Measurements from ENCODE around the gene ANO2. TPM values are rescaled to one million over a fixed set of nuclear protein-coding genes. Genes with fewer than 3 reads are reported as not detected.

Gene ANO2
- total and polyA plus RNA-seq, 5 donors from 2014 or later, result 0.10 TPM; not detected in 4

DNA sequence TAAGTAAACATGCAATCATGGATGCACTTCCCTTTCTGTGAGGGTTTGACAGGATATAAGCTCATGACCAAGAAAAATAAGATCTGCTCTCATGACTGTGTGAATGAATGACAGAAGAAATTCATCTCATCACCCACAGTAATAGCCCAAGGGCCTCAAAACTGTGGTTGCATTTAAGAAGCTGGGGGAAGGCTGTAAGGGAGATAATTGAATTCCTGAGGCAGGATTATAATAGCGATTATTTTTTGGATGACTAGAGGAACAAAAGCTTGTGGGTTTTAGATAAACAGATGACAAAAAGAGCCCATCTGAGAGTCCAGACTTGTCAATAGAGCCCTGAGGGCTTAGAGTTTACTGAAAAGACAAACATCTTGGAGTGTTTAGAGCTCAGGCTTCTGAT is 352.0 kb downstream of the ANO2 start:
- peaks cover 0 to 3% (median 0%) of the 10 kb centered on the region in 7 donors for H3K9me3 Mint-ChIP-seq
- H3K27ac Mint-ChIP-seq, result no peak overlapping the region
- H3K36me3 Mint-ChIP-seq, result no peaks in the 10 kb centered on the region

DNA sequence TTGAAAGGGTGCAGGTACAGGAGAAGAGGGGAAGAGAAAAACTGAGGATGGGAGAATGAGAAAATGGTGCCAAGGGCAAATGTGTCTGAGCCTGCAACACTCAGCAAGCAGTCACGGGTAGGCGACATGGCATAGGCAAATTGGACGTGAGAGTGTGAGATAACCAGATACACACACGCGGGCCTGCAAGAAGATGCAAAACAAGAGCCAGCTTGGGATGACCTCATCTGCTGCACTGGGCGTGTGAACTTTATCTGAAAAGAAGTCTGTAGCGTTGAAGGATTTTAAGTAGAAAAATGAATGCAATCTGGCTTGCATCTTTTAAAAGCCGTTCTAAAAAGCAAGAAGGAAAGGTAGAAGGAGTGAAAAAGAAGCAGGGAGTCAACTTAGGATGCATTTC is 352.7 kb downstream of the ANO2 start:
- Mint-ChIP-seq H3K36me3 (no peaks in the 10 kb centered on the region), H3K9me3 (peaks cover 0 to 3% (median 0%) of the 10 kb centered on the region in 7 donors), H3K4me1 (no peaks in the 10 kb centered on the region), H3K27me3 (no peaks in the 10 kb centered on the region), H3K4me3 (no peak overlapping the region), H3K27ac (no peak overlapping the region)
- ATAC-seq (ENCODE audit: low read depth in 2 of 2) (no peak), DNase-seq (no peak)
- H3K9me3 ChIP-seq (ENCODE audit: control insufficient read depth in 2 of 2, low read length in 2 of 2), result peaks cover 0 to 1% of the 10 kb centered on the region in 2 experiments
- H3K4me1 ChIP-seq (ENCODE audit: control insufficient read depth, insufficient read depth, low read length, poor library complexity, severe bottlenecking), result no peaks in the 10 kb centered on the region
- no peaks in the 10 kb centered on the region for H3K36me3 ChIP-seq (ENCODE audit: control insufficient read depth, insufficient read depth, low read length)
- H3K27me3 ChIP-seq (ENCODE audit: control insufficient read depth, insufficient read depth, low read length), result no peaks in the 10 kb centered on the region
- H3K27ac ChIP-seq (ENCODE audit: insufficient read depth, low read length, poor library complexity, severe bottlenecking), result no peak overlapping the region
- no peak overlapping the region for H3K4me3 ChIP-seq (ENCODE audit: low read depth, low read length)

More for the DNA sequence above, 352.0 kb downstream of the ANO2 start:
- ATAC-seq (ENCODE audit: low read depth in 2 of 2) (no peak), DNase-seq (no peak)
- Mint-ChIP-seq H3K4me1 (no peaks in the 10 kb centered on the region), H3K4me3 (no peak overlapping the region), H3K27me3 (no peaks in the 10 kb centered on the region)
- H3K4me1 ChIP-seq (ENCODE audit: control insufficient read depth, insufficient read depth, low read length, poor library complexity, severe bottlenecking), result no peaks in the 10 kb centered on the region
- peaks cover 0 to 1% of the 10 kb centered on the region in 2 experiments for H3K9me3 ChIP-seq (ENCODE audit: control insufficient read depth in 2 of 2, low read length in 2 of 2)
- H3K27ac ChIP-seq (ENCODE audit: insufficient read depth, low read length, poor library complexity, severe bottlenecking), result no peak overlapping the region
- no peaks in the 10 kb centered on the region for H3K27me3 ChIP-seq (ENCODE audit: control insufficient read depth, insufficient read depth, low read length)
- H3K4me3 ChIP-seq (ENCODE audit: low read depth, low read length), result no peak overlapping the region
- no peaks in the 10 kb centered on the region for H3K36me3 ChIP-seq (ENCODE audit: control insufficient read depth, insufficient read depth, low read length)

DNA sequence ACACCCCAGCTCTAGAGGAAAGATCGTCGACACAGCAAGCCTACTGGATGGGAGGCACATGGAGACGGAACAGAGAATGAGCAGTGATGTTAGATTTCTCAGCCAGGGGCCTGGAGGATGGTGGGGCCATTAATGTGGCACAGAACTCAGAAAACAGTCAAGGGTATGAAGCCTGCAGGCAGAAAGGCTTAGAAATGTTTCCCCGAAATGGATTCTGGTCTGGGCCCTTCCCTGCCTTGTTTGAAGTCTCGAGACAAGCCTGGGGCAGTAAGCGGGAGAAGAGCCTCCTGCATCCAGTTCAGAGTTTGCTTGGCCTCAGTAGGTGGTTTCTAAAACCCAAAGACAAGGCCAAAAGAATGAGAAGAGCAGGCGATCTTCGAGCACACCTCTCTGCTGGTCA is 354.7 kb downstream of the ANO2 start:
- H3K9me3 ChIP-seq (ENCODE audit: control insufficient read depth in 2 of 2, low read length in 2 of 2), result no peaks in the 10 kb centered on the region
- H3K27me3 ChIP-seq (ENCODE audit: control insufficient read depth, insufficient read depth, low read length), result no peaks in the 10 kb centered on the region
- no peaks in the 10 kb centered on the region for H3K27me3 Mint-ChIP-seq
- ATAC-seq (ENCODE audit: low read depth in 2 of 2) (no peak), DNase-seq (no peak)
- H3K4me3 ChIP-seq (ENCODE audit: low read depth, low read length), result no peak overlapping the region
- H3K4me1 Mint-ChIP-seq, result no peaks in the 10 kb centered on the region
- H3K36me3 ChIP-seq (ENCODE audit: control insufficient read depth, insufficient read depth, low read length), result no peaks in the 10 kb centered on the region
- H3K27ac Mint-ChIP-seq, result no peak overlapping the region
- H3K4me1 ChIP-seq (ENCODE audit: control insufficient read depth, insufficient read depth, low read length, poor library complexity, severe bottlenecking), result no peaks in the 10 kb centered on the region
- H3K9me3 Mint-ChIP-seq, result peaks cover 0 to 4% (median 0%) of the 10 kb centered on the region in 7 donors
- H3K36me3 Mint-ChIP-seq, result no peaks in the 10 kb centered on the region
- H3K27ac ChIP-seq (ENCODE audit: insufficient read depth, low read length, poor library complexity, severe bottlenecking), result no peak overlapping the region
- H3K4me3 Mint-ChIP-seq, result no peak overlapping the region

DNA sequence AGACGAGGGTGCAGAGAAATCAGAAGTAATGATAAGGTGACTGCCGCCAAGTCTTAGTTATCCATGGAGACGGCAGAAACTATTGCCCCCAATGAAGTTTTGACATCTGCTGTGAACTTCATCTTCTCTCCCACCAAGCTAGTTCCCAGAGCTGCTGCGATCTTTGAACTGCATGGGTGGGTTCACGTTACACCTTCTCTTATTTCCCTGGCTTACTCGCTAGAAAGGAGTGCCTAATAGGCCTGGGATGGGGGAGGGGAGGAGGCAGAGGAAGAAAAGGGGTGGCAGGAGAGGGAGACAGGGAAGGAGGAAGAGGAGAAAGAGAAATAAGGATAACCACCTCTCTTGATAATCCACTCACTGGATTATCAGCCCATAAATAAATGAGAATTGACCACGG is 356.0 kb downstream of the ANO2 start:
- no peaks in the 10 kb centered on the region for H3K36me3 ChIP-seq (ENCODE audit: control insufficient read depth, insufficient read depth, low read length)
- no peaks in the 10 kb centered on the region for H3K9me3 ChIP-seq (ENCODE audit: control insufficient read depth in 2 of 2, low read length in 2 of 2)
- Mint-ChIP-seq H3K4me1 (no peaks in the 10 kb centered on the region), H3K27me3 (no peaks in the 10 kb centered on the region), H3K4me3 (no peak overlapping the region), H3K36me3 (no peaks in the 10 kb centered on the region), H3K9me3 (peaks cover 0 to 4% (median 0%) of the 10 kb centered on the region in 7 donors), H3K27ac (no peak overlapping the region)
- no peak for ATAC-seq (ENCODE audit: low read depth in 2 of 2)
- no peak overlapping the region for H3K27ac ChIP-seq (ENCODE audit: insufficient read depth, low read length, poor library complexity, severe bottlenecking)
- no peaks in the 10 kb centered on the region for H3K4me1 ChIP-seq (ENCODE audit: control insufficient read depth, insufficient read depth, low read length, poor library complexity, severe bottlenecking)
- no peak for DNase-seq
- H3K4me3 ChIP-seq (ENCODE audit: low read depth, low read length), result no peak overlapping the region
- no peaks in the 10 kb centered on the region for H3K27me3 ChIP-seq (ENCODE audit: control insufficient read depth, insufficient read depth, low read length)

DNA sequence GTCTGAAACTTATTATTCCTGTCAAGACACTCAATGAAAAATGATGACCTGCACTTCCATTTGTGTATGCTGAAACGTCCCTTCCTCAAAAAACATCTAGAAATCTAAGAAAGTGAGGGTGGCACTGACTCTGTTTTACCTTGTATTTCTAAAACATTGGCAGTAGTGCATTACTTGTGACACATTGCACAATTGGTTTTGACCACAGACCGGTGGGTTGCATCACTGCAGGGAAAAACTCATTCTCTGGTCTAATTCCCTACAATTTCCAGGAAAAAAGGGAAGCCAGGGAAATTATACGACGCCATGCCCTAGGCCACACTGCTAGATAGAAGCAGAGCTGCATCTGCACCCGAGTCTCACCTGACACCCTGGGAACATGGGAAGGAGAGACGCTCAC is 356.5 kb downstream of the ANO2 start:
- no peaks in the 10 kb centered on the region for H3K9me3 ChIP-seq (ENCODE audit: control insufficient read depth in 2 of 2, low read length in 2 of 2)
- H3K27me3 ChIP-seq (ENCODE audit: control insufficient read depth, insufficient read depth, low read length), result no peaks in the 10 kb centered on the region
- peaks cover 0 to 4% (median 0%) of the 10 kb centered on the region in 7 donors for H3K9me3 Mint-ChIP-seq
- H3K36me3 Mint-ChIP-seq, result no peaks in the 10 kb centered on the region
- H3K27me3 Mint-ChIP-seq, result no peaks in the 10 kb centered on the region
- H3K4me1 Mint-ChIP-seq, result no peaks in the 10 kb centered on the region
- no peak for ATAC-seq (ENCODE audit: low read depth in 2 of 2)
- DNase-seq, result no peak
- H3K4me3 Mint-ChIP-seq, result no peak overlapping the region
- H3K27ac Mint-ChIP-seq, result no peak overlapping the region
- no peak overlapping the region for H3K4me3 ChIP-seq (ENCODE audit: low read depth, low read length)
- no peaks in the 10 kb centered on the region for H3K36me3 ChIP-seq (ENCODE audit: control insufficient read depth, insufficient read depth, low read length)
- no peak overlapping the region for H3K27ac ChIP-seq (ENCODE audit: insufficient read depth, low read length, poor library complexity, severe bottlenecking)
- H3K4me1 ChIP-seq (ENCODE audit: control insufficient read depth, insufficient read depth, low read length, poor library complexity, severe bottlenecking), result no peaks in the 10 kb centered on the region

DNA sequence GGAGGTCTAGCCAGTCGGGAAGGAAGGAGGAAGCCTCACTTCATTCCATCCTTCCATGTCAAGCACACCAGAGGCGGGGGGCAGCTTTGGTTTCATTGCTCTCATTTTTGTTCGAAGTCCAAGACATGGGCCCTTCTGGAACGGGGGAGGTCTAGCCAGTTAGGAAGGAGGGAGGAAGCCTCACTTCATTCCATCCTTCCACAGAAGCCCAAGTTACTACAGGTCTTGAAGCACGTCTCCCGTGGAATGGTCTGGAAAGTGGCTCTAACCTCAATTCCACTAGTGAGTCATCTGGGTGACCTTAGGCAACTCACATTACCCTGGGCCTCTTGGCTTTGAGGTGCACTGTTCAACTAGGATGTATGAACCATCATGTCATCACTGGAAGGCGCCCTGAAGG is 356.9 kb downstream of the ANO2 start:
- Histone ChIP-seq H3K9me3 (ENCODE audit: control insufficient read depth in 2 of 2, low read length in 2 of 2) (no peaks in the 10 kb centered on the region), H3K36me3 (ENCODE audit: control insufficient read depth, insufficient read depth, low read length) (no peaks in the 10 kb centered on the region), H3K27ac (ENCODE audit: insufficient read depth, low read length, poor library complexity, severe bottlenecking) (no peak overlapping the region), H3K4me1 (ENCODE audit: control insufficient read depth, insufficient read depth, low read length, poor library complexity, severe bottlenecking) (no peaks in the 10 kb centered on the region), H3K4me3 (ENCODE audit: low read depth, low read length) (no peak overlapping the region), H3K27me3 (ENCODE audit: control insufficient read depth, insufficient read depth, low read length) (no peaks in the 10 kb centered on the region)
- Mint-ChIP-seq H3K4me1 (no peaks in the 10 kb centered on the region), H3K9me3 (peaks cover 0 to 4% (median 0%) of the 10 kb centered on the region in 7 donors), H3K27ac (no peak overlapping the region), H3K4me3 (no peak overlapping the region), H3K36me3 (no peaks in the 10 kb centered on the region), H3K27me3 (no peaks in the 10 kb centered on the region)
- ATAC-seq (ENCODE audit: low read depth in 2 of 2), result no peak
- DNase-seq, result no peak

DNA sequence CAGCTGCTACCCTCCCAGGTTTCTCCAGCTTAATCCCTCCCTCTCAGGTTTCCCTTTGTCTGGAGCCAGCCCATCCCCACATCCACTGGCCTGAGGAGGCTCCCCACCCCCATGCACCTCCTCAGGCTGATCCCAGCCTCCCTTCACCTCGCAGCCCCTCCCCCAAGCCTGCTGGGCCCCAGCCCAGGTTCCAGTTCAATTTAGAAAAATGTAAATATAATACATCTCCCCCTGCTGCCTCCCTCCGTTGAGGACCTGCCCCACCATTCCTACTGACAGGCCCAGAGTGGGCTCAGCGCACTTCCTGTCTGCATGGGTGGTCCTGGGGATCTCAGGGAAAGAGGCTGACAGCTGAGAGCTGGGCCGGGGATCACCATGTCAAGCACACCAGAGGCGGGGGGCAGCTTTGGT is 357.3 kb downstream of the ANO2 start:
- no peak overlapping the region for H3K4me3 ChIP-seq (ENCODE audit: low read depth, low read length)
- H3K9me3 Mint-ChIP-seq, result peaks cover 0 to 4% (median 0%) of the 10 kb centered on the region in 7 donors
- no peaks in the 10 kb centered on the region for H3K27me3 Mint-ChIP-seq
- no peaks in the 10 kb centered on the region for H3K4me1 Mint-ChIP-seq
- no peaks in the 10 kb centered on the region for H3K27me3 ChIP-seq (ENCODE audit: control insufficient read depth, insufficient read depth, low read length)
- no peak overlapping the region for H3K27ac ChIP-seq (ENCODE audit: insufficient read depth, low read length, poor library complexity, severe bottlenecking)
- ATAC-seq (ENCODE audit: low read depth in 2 of 2), result no peak
- no peaks in the 10 kb centered on the region for H3K9me3 ChIP-seq (ENCODE audit: control insufficient read depth in 2 of 2, low read length in 2 of 2)
- no peak for DNase-seq
- H3K36me3 Mint-ChIP-seq, result no peaks in the 10 kb centered on the region
- H3K27ac Mint-ChIP-seq, result no peak overlapping the region
- no peaks in the 10 kb centered on the region for H3K4me1 ChIP-seq (ENCODE audit: control insufficient read depth, insufficient read depth, low read length, poor library complexity, severe bottlenecking)
- no peak overlapping the region for H3K4me3 Mint-ChIP-seq
- H3K36me3 ChIP-seq (ENCODE audit: control insufficient read depth, insufficient read depth, low read length), result no peaks in the 10 kb centered on the region

DNA sequence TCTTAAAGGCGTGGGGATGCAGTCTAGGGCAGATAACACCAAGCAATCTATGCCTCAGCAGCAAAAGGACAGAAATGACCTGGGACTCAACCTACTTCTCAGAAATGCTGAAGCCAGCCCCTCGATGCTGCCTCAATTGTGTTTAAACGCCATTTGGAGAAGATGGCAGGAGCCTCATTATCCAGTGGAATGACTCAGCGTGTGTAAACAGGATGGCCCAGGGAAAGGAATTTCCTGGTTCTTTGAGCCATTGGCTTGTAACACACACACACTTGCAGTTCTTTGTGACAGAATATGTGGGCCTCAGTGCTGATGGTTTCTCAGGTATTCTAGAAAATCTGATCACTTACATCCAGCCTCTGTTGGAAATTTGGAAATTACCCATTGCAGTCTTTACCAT is 358.9 kb downstream of the ANO2 start:
- peaks cover 0 to 4% (median 0%) of the 10 kb centered on the region in 7 donors for H3K9me3 Mint-ChIP-seq
- no peak overlapping the region for H3K4me3 Mint-ChIP-seq
- no peak for DNase-seq
- Histone ChIP-seq H3K36me3 (ENCODE audit: control insufficient read depth, insufficient read depth, low read length) (no peaks in the 10 kb centered on the region), H3K27me3 (ENCODE audit: control insufficient read depth, insufficient read depth, low read length) (no peaks in the 10 kb centered on the region), H3K9me3 (ENCODE audit: control insufficient read depth in 2 of 2, low read length in 2 of 2) (no peaks in the 10 kb centered on the region), H3K27ac (ENCODE audit: insufficient read depth, low read length, poor library complexity, severe bottlenecking) (no peak overlapping the region), H3K4me1 (ENCODE audit: control insufficient read depth, insufficient read depth, low read length, poor library complexity, severe bottlenecking) (no peaks in the 10 kb centered on the region), H3K4me3 (ENCODE audit: low read depth, low read length) (no peak overlapping the region)
- no peaks in the 10 kb centered on the region for H3K27me3 Mint-ChIP-seq
- H3K27ac Mint-ChIP-seq, result no peak overlapping the region
- H3K4me1 Mint-ChIP-seq, result no peaks in the 10 kb centered on the region
- no peaks in the 10 kb centered on the region for H3K36me3 Mint-ChIP-seq
- ATAC-seq (ENCODE audit: low read depth in 2 of 2), result no peak

Measured in CD4-positive, CD25-positive, alpha-beta regulatory T cell (primary cell).